Uterus (tissue), 2 donors: ENCODE results near the gene COL13A1.

ENCODE experiments used
- CTCF ChIP-seq, 4 experiments: fragments of 200-600 bp in 2 of 4; fragments of 450-650 bp in 2 of 4; sonication (generic) in 2 of 4; IDR thresholded peaks; one replicate each; pipeline ENCODE4 v1.5.1; 2016 to 2019; ENCODE audit warnings: antibody characterized with exemption in 4 of 4, mild to moderate bottlenecking in 2 of 4, moderate library complexity in 1 of 4
- POLR2A ChIP-seq, 2 donors: fragments of 450-650 bp; IDR thresholded peaks; one replicate each; pipeline ENCODE4 v1.6.1; 2016; ENCODE audit warnings: antibody characterized with exemption in 2 of 2, mild to moderate bottlenecking in 1 of 2, moderate library complexity in 1 of 2

GRCh38 chr10:69810675-69811397 is 9.1 kb downstream of the COL13A1 start:
- TF ChIP-seq CTCF (IDR thresholded peaks at IDR 0.05) (no peak), POLR2A (IDR thresholded peaks at IDR 0.05) (no peak)
